Neuron (in vitro differentiated cells): ENCODE measurements around the gene VGLL4.

Experiments used
- H2AFZ ChIP-seq: one replicate; pipeline ENCODE4 v1.6.1; 2013; ENCODE audit warnings: low read depth, mild to moderate bottlenecking, inconsistent platforms, low read length, moderate library complexity
- H3K27me3 ChIP-seq: one replicate; pipeline ENCODE4 v1.6.1; 2013; ENCODE audit warnings: low read length; ENCODE audit not compliant: insufficient read depth
- H3K36me3 ChIP-seq: one replicate; pipeline ENCODE4 v1.6.1; 2013; ENCODE audit warnings: low read length; ENCODE audit not compliant: insufficient read depth
- H3K4me1 ChIP-seq: one replicate; pipeline ENCODE4 v1.6.1; 2013; ENCODE audit warnings: low read length; ENCODE audit not compliant: insufficient read depth
- H3K4me3 ChIP-seq: 2 replicates; pipeline ENCODE4 v1.5.1; 2013; ENCODE audit warnings: mild to moderate bottlenecking, low read length, moderate library complexity
- H3K9me3 ChIP-seq: one replicate; pipeline ENCODE4 v1.6.1; 2013; ENCODE audit warnings: low read length

The VGLL4 gene

GRCh38 chr3:11662392-11662990, 18.8 kb upstream of the VGLL4 start:
- Histone ChIP-seq H3K9me3 (no peaks in the 10 kb centered on the region), H2AFZ (no peak overlapping the region), H3K36me3 (no peaks in the 10 kb centered on the region), H3K4me1 (peaks cover 4% of the 10 kb centered on the region), H3K4me3 (no peak overlapping the region), H3K27me3 (no peaks in the 10 kb centered on the region)

- no peak overlapping the region for H3K4me3 ChIP-seq
- H3K36me3 ChIP-seq = no peaks in the 10 kb centered on the region
- H3K9me3 ChIP-seq = no peaks in the 10 kb centered on the region
- H2AFZ ChIP-seq = no peak overlapping the region
- peaks cover 4% of the 10 kb centered on the region for H3K4me1 ChIP-seq
- no peaks in the 10 kb centered on the region for H3K27me3 ChIP-seq
These were observed 18.1 kb upstream of the VGLL4 start for GRCh38 chr3:11661827-11662226.

- H3K36me3 ChIP-seq = no peaks in the 10 kb centered on the region
- no peak overlapping the region for H3K4me3 ChIP-seq
- no peak overlapping the region for H2AFZ ChIP-seq
These were observed 17.4 kb upstream of the VGLL4 start for GRCh38 chr3:11661052-11661656.

GRCh38 chr3:11660242-11660641, 16.5 kb upstream of the VGLL4 start:
- H3K27me3 ChIP-seq = no peaks in the 10 kb centered on the region
- peaks cover 4% of the 10 kb centered on the region for H3K4me1 ChIP-seq
- no peak overlapping the region for H2AFZ ChIP-seq
- no peaks in the 10 kb centered on the region for H3K9me3 ChIP-seq
- H3K36me3 ChIP-seq = no peaks in the 10 kb centered on the region
- H3K4me3 ChIP-seq = no peak overlapping the region

More at GRCh38 chr3:11661052-11661656, 17.4 kb upstream of the VGLL4 start:
- no peaks in the 10 kb centered on the region for H3K9me3 ChIP-seq
- H3K4me1 ChIP-seq = peaks cover 4% of the 10 kb centered on the region
- H3K27me3 ChIP-seq = no peaks in the 10 kb centered on the region

- H3K9me3 ChIP-seq = no peaks in the 10 kb centered on the region
- H3K4me1 ChIP-seq = peaks cover 4% of the 10 kb centered on the region
- no peaks in the 10 kb centered on the region for H3K27me3 ChIP-seq
- H3K4me3 ChIP-seq = no peak overlapping the region
- H3K36me3 ChIP-seq = no peaks in the 10 kb centered on the region
- no peak overlapping the region for H2AFZ ChIP-seq
These were observed 14.5 kb upstream of the VGLL4 start for GRCh38 chr3:11658180-11658579.

- no peaks in the 10 kb centered on the region for H3K9me3 ChIP-seq
- no peak overlapping the region for H3K4me3 ChIP-seq
- H3K36me3 ChIP-seq = no peaks in the 10 kb centered on the region
- H3K27me3 ChIP-seq = no peaks in the 10 kb centered on the region
- H3K4me1 ChIP-seq = no peaks in the 10 kb centered on the region
- H2AFZ ChIP-seq = no peak overlapping the region
These were observed 11.6 kb upstream of the VGLL4 start for GRCh38 chr3:11655196-11655928.

- Histone ChIP-seq H3K4me3 (no peak overlapping the region), H3K4me1 (no peaks in the 10 kb centered on the region), H3K9me3 (no peaks in the 10 kb centered on the region), H2AFZ (no peak overlapping the region), H3K36me3 (no peaks in the 10 kb centered on the region), H3K27me3 (no peaks in the 10 kb centered on the region)
These were observed 10.5 kb upstream of the VGLL4 start for GRCh38 chr3:11654166-11654565.

- no peaks in the 10 kb centered on the region for H3K36me3 ChIP-seq
- no peaks in the 10 kb centered on the region for H3K9me3 ChIP-seq
These were observed 9.8 kb upstream of the VGLL4 start for GRCh38 chr3:11653298-11654055.

GRCh38 chr3:11651900-11652299, 8.2 kb upstream of the VGLL4 start:
- Histone ChIP-seq H3K4me1 (no peaks in the 10 kb centered on the region), H3K9me3 (no peaks in the 10 kb centered on the region), H3K4me3 (no peak overlapping the region), H2AFZ (no peak overlapping the region), H3K36me3 (no peaks in the 10 kb centered on the region), H3K27me3 (no peaks in the 10 kb centered on the region)

More at GRCh38 chr3:11653298-11654055, 9.8 kb upstream of the VGLL4 start:
- Histone ChIP-seq H3K4me1 (no peaks in the 10 kb centered on the region), H3K4me3 (no peak overlapping the region), H3K27me3 (no peaks in the 10 kb centered on the region), H2AFZ (no peak overlapping the region)

GRCh38 chr3:11651477-11651876, 7.8 kb upstream of the VGLL4 start:
- Histone ChIP-seq H3K4me3 (no peak overlapping the region), H3K36me3 (no peaks in the 10 kb centered on the region), H3K4me1 (no peaks in the 10 kb centered on the region), H3K9me3 (no peaks in the 10 kb centered on the region), H3K27me3 (no peaks in the 10 kb centered on the region), H2AFZ (no peak overlapping the region)

- H3K27me3 ChIP-seq = no peaks in the 10 kb centered on the region
- no peak overlapping the region for H2AFZ ChIP-seq
- no peaks in the 10 kb centered on the region for H3K9me3 ChIP-seq
- H3K36me3 ChIP-seq = no peaks in the 10 kb centered on the region
- H3K4me3 ChIP-seq = no peak overlapping the region
- H3K4me1 ChIP-seq = no peaks in the 10 kb centered on the region
These were observed 6.7 kb upstream of the VGLL4 start for GRCh38 chr3:11650391-11650790.

- no peak overlapping the region for H3K4me3 ChIP-seq
- no peaks in the 10 kb centered on the region for H3K27me3 ChIP-seq
- no peaks in the 10 kb centered on the region for H3K4me1 ChIP-seq
- H2AFZ ChIP-seq = no peak overlapping the region
- no peaks in the 10 kb centered on the region for H3K36me3 ChIP-seq
- no peaks in the 10 kb centered on the region for H3K9me3 ChIP-seq
These were observed 5.0 kb upstream of the VGLL4 start for GRCh38 chr3:11648735-11649134.

GRCh38 chr3:11643201-11643603, 513 bp downstream of the VGLL4 start:
- Histone ChIP-seq H3K4me3 (peak overlapping the region; percentile 57), H3K4me1 (peaks cover 30% of the 10 kb centered on the region), H3K27me3 (no peaks in the 10 kb centered on the region), H3K36me3 (no peaks in the 10 kb centered on the region), H3K9me3 (no peaks in the 10 kb centered on the region), H2AFZ (peak overlapping the region; percentile 17)
